A673 (cell line): ENCODE measurements around the gene ZSWIM3.

ENCODE experiments used
- EZH2 ChIP-seq: fragments of 200-600 bp; sonication (generic); IDR thresholded peaks from 2 replicates; pipeline ENCODE4 v1.6.1; 2017; ENCODE audit warnings: borderline replicate concordance, low read depth, mild to moderate bottlenecking, mixed read lengths, antibody characterized with exemption, low read length; ENCODE audit not compliant: poor library complexity, severe bottlenecking
- TF ChIP-seq, protein P1 (sequence below): fragments of 300-800, 200-600 bp; sonication (generic); conservative IDR thresholded peaks from 2 replicates; pipeline ENCODE4 v1.5.1; 2017; ENCODE audit warnings: low read depth, mild to moderate bottlenecking, antibody characterized with exemption, low read length, moderate library complexity, mixed read lengths

GRCh38 chr20:45832619-45833018, 24.8 kb upstream of the ZSWIM3 start:
- TF ChIP-seq, protein P1, sequence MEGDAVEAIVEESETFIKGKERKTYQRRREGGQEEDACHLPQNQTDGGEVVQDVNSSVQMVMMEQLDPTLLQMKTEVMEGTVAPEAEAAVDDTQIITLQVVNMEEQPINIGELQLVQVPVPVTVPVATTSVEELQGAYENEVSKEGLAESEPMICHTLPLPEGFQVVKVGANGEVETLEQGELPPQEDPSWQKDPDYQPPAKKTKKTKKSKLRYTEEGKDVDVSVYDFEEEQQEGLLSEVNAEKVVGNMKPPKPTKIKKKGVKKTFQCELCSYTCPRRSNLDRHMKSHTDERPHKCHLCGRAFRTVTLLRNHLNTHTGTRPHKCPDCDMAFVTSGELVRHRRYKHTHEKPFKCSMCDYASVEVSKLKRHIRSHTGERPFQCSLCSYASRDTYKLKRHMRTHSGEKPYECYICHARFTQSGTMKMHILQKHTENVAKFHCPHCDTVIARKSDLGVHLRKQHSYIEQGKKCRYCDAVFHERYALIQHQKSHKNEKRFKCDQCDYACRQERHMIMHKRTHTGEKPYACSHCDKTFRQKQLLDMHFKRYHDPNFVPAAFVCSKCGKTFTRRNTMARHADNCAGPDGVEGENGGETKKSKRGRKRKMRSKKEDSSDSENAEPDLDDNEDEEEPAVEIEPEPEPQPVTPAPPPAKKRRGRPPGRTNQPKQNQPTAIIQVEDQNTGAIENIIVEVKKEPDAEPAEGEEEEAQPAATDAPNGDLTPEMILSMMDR, result no peak
- no peak for TF ChIP-seq EZH2
